Fibroblast of skin of scalp (primary cell): ENCODE data around the gene KIF25.
A peak's percentile ranks its signal among the peaks of the same experiment; 100 is the strongest.

Experiments used
- DNase-seq: peaks from one replicate; pipeline ENCODE4 v3.0.0-alpha.2; 2013

The KIF25 gene

DNA sequence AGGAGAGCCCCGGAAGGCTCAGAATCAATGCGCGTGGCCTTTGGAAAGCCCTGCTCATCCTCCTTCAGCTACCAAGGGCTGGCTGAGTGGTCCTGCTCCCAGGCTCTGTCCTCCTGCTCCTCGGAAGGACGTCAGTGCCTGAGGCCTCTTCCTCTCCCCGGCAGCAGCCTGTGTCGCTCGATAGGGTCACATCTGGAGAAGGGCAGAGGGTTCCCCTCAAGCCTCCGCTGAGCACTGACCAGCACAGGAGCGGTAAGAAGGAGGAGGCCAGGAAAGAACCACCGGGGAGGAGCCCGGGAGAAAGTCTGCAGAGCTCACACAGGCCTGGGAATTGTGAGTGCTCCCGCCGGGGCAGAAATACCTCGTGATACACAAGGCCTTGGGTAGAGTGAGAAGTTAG, 21.2 kb downstream of the KIF25 start:
- no peak for DNase-seq

DNA sequence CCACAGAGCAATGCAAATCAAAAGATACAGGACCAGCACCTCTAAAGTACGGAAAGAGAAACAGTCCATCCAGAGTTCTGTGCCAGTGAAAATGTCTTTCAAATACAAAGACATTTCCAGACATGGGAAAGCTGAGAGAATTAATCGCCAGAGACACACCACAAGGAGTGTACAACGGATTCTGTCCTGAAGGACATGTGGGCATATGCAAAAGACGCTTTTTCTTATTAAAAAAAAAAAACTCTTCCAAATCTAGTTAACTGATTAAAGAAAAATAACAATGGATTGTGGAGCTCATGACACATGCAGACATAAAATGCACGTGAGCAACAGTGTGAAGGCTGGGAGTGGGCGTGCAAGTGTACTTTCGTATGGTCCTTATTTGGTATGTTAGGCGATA, 22.8 kb downstream of the KIF25 start:
- DNase-seq, result no peak

DNA sequence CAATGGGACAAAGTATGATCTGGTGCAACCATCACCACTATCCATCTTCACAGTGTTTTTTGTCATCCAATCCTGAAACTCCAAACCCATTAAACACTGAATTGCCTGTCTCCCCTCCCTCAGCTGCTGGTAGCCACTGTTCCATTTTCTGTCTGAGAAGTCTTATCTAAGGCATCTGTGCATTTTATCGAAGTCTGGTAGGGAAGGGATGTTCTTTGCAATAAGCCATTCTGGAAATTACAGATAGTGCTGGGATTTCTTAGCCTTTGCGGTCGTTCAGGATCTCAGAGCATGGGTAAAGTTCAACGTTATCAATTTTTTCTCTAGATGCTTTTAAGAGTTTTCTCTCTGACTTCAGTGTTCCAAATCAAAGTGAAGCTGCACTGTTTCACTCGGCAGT, 24.1 kb downstream of the KIF25 start:
- DNase-seq, result no peak

DNA sequence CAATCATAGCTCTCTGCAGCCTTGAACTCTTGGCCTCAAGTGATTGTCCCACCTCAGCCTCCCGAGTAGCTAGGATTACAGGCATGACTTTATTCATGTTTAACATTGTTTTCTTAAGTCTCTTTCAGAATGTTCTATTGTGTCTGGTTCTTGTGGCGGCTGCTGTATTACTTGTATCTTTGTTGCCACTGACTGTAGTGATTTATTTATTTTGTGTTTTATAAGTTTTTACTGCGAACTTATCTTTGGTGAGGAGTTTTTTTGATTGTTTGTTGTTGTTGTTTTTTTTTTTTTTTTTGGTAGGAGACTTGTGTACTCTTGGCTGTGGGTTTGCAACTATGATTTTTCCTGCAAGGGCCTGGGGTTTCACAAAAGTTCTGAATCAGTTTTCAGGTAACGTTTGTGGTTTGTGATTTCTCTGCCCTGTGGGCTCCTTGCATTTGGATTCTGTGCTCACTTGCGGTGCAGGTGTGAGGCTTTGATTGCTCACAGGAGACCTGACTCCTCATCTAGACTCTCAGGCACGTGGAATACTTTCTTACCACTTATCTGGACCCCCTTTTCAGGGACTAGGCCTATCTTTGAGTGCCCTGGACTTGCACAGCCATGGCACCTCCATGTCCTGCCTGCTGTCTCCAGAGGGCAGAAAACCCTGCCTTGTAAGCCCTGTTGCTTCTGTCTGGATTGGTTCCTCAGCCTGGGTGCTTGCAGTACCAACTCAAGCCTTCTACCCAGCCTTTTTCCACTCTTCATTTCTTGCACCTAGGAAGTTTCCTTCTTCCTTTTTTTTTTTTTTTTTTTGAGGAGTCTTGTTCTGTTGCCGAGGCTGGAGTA, 25.2 kb downstream of the KIF25 start:
- no peak for DNase-seq

DNA sequence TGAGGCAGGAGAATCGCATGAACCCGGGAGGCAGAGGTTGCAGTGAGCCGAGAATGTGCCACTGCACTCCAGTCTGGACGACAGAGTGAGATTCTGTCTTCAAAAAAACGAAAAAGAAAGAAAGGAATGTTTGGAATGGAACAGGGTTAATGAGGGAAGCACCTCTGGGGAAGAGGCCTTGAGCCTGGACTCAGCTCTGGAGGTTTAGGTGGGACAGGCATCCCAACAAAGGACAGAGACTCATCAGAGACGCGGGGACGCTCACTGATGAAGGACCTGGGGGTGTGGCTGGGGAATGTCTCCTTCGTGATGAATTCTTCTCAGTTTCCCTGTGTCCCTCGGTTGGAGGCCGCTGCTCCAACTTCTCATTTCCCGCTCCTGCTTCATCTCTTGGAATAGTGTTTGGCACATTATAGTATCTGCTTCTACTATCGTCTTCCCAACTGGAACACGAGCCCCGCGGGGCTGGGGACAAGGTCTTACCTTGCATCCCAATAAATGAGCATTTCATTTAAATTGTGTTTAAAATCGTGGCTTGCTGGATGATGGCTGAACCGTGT, 27.6 kb downstream of the KIF25 start:
- no peak for DNase-seq

DNA sequence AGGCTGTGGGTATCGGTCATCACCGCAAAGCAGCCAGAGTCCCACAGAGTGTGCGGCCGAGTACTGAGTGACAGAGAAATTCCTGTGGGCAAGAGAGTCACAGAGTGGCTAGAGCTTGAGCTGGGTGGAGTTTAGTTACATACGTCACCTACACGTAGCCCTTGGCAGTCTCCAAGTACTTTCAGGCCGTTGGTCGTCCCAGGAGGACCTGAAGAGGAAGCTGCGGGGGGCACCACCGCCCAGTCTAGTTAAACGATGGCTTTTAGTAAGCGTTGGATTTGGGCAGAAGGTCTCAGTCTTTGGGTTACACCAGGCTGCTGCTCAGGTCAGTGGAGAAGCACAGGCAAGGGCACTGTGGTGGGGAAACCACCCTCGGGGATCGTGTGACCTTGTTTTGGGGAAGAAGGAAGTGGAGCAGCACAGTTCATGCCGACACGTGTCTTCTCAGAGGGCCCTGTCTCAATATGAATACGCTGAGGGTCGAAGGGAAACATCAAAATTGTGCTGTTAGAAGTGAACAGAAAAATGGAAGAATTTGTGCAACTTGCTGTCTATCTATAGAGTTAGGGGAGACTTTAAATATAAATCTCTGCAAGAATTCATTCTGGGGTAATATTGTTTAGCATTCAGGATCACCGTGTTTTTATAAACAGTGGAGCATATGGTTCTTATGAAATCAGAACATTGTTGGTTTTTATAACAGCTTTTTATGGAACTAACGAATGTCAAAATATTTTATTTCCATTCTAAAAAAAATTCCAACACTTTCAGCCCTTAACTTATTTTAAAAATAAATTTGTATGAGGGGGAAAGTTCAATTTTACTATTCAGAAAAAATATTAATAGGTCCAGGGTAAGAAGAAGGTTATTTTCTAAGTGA, 28.6 kb downstream of the KIF25 start:
- DNase-seq, result no peak

DNA sequence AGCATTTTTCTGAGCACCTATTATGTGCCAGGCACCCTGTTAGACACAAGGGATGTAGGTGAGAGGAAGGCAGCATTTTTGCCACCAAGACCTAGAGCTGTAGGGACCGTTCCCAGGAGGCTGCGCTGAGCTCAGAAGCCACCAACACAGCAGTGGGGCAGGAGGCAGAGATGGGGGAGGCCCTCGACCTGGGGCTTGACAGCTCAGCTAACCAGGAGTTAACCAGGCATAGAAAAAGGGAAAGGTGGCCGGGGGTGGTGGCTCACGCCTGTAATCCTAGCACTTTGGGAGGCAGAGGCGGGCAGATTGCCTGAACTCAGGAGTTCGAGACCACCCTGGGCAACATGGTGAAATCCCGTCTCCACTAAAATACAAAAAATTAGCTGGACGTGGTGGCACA, 29.5 kb downstream of the KIF25 start:
- DNase-seq, result no peak

DNA sequence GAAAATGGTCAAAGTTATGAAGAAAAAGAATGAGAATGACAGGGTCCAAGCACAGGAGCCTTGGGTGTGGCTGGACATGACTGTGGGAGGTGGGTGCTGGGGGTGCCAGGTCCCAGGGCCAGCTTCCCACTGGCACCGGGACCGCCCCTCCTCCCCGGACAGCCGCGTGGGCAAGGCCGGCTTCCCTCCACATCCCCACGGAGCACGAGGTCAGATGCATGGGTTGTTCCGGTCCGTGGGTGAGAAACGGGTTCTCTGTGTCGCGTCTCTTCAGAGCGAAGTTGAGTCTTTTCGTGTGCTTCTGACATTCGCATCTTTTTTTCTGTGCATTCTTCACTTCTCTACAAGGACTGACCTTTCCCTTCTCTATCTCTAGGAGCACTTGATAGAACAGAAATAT, 30.1 kb downstream of the KIF25 start:
- DNase-seq, result no peak

DNA sequence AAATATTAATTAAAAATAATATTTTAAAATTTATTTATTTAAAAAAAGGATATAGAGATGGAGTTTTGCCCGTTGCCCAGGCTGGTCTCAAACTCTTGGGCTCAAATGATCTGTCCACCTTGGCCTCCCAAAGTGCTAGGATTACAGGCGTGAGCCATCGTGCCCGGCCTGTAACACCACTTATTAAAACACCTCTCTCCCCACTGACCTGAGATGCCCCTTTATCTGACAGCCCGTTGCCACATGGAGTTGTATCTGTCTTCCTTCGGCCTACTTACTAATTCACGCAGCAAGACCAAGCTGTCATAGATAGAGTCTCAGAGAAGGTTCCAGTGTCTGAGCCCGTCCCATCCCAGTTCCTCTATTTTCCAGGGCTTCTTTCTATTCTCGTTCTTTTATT, 30.7 kb downstream of the KIF25 start:
- DNase-seq, result no peak

DNA sequence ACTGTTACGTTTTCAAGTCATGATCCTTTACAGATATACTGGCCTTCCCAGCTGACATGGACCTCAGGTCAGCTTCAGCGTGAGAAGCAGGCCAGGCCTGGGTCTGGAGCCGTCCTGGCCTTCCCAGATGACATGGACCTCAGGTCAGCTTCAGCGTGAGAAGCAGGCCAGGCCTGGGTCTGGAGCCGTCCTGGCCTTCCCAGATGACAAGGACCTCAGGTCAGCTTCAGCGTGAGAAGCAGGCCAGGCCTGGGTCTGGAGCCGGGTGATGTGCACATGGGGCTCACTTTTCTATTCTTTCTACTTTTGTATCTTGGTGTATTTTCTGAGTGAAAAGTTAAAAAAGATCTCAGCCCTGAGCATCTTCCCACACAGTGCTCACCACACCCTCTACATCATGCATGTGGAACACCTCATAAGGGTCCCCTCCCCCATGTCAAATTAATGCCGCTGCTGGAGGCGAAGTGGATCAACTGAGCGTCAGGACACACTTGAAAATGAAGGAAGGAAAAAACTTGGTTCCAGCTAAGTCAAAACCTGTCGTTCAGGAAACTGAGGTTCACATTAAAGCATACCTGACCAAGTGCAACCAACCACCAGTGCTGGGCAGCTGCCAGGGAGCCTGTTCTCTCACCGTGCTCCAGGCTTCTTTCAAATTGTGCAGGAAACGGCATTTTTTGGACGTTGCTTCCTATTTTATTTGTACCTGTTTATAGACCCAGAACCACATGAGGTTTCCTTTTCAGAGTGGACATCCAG, 32.2 kb downstream of the KIF25 start:
- no peak for DNase-seq

DNA sequence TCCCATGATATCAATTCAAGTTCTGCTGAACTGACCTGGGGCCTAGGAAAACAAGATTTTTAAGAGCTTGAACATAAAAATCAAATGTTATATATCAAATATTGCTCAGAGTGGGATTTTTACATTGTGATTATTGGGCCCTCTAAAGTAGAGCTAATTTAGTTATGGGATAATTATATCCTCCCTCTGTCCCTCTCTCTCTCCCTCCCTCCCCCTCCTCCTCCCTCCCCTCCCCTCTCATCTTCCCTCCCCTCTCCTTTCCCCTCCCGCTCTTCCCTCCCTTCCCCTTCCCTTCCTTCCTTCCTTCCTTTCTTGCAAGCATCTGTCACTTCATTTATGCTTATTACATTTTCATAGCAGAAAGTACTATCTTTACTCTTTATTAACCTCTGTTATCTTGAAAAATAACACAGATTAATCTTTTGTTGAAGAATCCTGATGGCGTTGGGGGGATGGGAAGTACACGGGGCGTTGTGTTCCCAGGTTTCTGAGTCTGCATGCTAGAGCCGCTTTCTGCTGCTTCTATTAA, 32.8 kb downstream of the KIF25 start:
- DNase-seq, result no peak

DNA sequence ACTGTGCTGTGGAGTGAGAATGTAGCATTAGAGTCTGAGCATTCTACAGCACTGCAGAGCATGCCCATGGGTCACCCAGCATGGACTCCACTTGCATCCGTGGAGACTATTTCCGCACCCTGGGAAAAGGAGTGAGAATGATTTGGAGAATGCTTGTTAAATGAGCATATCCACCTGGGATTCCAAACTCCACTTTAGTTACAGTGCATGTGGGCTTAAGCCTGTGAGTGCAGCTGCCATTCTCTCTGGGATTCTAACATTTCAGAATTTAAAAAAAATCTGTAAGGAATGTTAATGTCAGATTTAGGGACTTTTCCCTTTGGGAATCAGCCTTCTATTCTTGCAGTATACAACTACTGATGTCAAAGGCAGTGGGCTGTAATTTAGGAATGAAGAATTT, 33.4 kb downstream of the KIF25 start:
- no peak for DNase-seq

DNA sequence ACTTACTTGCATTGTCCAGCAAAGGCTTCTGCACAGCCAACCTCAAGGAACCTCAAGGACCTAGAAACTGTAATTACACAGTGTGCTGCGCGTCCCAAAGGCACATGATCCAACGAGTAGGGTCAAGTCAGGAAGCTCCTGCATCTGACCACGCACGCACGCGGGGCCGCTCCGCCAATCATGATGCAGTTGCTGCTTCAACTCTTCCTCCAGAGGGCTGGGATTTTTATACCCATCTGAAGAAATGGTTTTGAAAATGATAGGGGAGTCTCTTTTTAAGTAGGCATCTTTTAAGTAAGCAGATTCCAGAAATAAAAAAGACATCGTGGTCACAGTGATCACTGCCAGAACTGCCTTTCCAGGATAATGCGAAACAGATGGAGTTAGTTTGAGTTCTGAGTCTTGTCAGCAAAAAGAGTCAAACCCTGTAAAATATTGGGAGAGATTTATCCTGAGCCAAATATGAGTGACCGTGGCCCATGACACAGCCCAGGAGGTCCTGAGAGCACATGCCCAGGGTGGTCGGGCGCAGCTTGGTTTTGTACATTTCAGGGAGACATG, 34.0 kb downstream of the KIF25 start:
- peak; percentile 86 for DNase-seq

DNA sequence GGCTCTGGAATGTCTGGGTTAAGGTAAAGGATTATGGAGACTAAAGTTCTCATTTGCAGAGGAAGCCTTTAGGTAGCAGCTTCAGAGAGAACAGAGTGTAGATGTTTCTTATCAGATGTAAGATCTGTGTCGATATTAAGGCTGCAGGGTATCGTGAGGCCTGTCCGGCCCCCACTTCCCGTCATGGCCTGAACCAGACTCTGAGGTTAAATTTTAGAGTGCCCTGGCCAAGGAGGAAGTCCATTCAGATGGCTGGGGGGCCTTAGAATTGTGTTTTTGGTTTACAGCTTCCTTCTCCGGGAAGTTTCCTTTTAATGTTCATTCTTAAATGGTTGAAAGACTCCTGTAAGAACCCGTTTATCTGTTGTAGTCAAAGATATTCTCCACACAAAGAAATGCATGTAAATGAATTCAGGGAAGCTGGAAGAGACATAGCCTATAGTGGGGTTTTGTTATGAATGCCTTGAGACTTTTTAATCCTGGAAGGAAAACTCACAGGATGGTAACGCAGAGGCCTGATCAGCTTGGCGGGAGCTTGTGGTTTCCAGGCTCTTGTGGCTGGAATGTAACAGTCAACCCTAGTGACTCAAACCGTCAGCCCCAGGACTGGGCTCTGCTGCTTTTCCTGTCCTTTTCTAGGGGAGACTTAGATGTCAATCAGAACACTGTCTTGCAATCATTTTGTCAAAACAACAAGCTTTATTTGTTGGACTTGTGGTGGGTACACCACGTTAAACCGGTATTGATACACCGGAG, 34.7 kb downstream of the KIF25 start:
- peak; percentile 91 for DNase-seq

DNA sequence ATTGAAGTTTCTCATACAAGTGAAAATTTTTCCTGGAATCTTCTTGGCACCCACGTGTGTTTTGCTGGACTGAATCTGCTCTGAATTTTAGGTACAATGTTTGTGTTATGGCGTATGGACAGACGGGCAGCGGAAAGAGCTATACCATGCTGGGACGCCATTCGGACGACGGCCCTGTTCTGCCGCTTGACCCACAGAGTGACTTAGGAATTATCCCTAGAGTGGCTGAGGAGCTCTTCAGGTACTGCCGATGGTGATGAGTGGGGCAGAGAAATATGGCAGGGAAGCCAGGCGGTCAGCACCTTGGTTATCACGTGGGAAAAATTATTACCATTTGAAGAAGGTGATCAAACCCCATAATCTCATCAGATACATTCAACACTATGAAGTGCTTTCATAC, 36.3 kb downstream of the KIF25 start:
- DNase-seq, result no peak

DNA sequence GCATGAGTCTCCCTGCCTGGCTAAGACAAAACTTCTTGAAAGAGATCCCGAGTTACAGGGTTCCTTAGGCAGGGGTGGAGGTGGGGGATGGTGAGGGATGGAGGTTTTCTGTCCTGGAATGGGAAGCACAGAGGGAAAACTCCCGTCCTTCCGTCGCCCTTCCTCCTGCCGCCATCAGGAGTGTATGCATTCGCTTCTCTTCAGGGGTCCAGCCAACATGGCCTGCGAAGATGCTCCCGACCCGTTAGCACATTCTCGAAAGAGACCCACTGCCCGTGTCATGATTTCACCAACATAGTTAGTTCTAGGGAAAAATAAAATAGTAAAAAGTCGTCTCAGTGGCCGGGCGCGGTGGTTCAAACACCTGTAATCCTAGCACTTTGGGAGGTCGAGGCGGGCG, 37.1 kb downstream of the KIF25 start:
- DNase-seq, result no peak

DNA sequence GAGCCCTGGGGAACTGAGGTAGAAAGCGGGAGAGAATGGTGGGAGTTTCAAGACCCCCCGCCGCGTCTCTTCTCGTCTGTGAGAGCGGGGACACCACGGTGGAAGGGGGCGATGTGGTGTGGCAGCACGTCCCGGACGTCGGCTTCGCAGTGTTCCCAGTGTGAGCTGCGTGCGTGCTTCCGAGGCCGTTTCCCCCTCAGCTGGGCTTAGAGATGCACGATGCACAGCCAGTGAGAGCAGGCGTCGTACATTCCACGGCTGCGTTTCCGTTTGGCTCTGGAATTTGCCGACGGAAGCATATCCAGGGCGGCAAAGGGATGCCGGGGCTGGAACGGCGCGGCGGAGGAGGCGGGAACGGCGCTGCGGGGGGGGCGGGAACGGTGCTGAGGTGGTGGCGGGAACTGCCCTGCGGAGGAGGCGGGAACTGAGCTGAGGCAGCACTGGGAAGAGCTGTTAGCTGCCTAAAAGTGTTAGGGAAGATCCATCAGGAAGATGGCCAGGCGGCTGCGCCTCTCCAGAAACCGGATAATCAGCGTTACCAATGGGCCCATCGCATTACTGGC, 37.7 kb downstream of the KIF25 start:
- peak; percentile 87 for DNase-seq

DNA sequence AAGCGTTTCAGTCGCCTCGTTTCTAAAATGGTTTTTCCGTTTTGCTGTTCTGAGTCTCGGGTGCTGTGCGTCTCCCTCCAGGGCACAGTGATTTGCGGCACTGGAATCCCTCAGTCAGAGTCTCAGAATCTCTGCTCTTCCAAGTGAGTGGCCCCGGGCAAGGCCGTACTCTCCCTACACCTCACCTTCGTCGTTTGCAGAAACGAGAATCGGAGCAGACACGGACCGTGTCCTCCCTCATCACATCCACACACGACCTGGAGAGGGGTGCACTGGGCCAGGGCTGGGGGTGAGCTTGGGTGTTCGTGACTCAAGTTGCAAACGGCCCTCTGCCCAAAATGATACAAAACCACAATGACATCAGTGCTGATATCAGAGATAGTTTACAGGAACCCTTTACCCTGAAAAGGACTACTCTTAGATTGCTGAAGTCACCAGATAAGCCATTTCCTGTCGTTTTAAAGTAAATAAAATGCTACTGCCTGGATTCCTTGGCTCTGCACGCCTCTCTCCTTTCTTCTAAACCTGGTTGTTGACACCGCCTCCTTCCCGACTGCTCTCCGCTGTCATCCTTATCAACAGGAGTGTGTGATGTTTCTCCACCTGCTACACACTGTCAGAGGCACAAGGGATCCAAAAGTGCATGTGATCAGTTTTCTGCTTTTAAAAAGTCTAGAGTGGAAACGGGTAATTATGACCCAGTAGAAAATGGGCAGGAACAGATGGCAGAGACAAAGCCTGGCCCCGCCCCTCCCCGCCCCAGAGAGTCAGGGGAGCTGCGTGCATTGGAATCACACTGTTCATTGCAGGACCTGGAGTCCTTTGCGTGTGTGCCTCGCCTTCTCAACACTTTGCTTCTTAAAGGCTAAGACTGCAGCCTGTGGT, 38.4 kb downstream of the KIF25 start:
- DNase-seq, result peak; percentile 20

DNA sequence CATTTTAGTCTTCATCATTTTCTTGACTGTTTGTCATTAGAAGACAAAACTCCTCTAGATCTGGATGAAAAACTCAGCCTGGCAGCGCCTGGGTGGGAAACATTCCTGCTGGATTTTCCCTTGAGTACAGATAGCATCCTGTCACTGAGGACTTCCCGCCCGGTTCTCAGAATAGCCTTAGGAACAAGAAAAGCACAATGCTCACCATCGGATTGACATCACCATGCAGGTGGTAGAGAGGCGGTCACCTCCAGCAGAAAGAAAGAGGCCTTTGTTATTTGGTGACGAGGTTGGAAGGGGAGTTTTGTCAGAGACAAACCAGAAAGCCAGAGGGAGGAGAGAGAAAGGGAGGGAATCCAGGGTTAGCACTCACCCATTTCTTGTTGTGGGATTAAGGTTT, 39.8 kb downstream of the KIF25 start:
- DNase-seq, result no peak

DNA sequence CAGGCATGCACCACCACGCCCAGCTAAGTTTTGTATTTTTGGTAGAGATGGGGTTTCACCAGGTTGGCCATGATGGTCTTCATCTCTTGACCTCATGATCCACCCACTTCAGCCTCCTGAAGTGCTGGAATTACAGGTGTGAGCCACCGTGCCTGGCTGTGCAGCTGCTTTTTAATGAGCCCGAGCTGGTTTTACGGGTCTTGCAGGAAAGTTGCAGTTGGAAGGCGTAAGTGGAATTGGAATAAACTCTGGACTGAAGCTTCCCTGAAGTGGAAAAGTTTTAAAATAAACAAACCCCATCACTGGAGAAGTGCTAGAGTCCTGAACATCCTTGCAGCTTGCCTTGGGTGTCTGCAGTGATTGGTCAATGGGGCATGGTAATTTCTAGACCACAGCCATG, 40.4 kb downstream of the KIF25 start:
- no peak for DNase-seq
